Loucy (cell line): ENCODE data around the gene IL17RE.

Source experiments
- H2AFZ ChIP-seq: fragments of 200-600 bp; sonication (generic); 2 replicates; pipeline ENCODE4 v1.6.0; 2016; ENCODE audit warnings: antibody characterized with exemption, mild to moderate bottlenecking, low read length, moderate library complexity
- H3F3A ChIP-seq: fragments of 200-600 bp; 2 replicates; pipeline ENCODE4 v1.6.0; 2016; ENCODE audit warnings: antibody characterized with exemption, low read depth, mild to moderate bottlenecking
- H3K27me3 ChIP-seq: fragments of 200-600 bp; sonication (generic); 2 replicates; pipeline ENCODE4 v1.6.1; 2014; ENCODE audit warnings: low read length, mild to moderate bottlenecking; ENCODE audit not compliant: insufficient read depth, poor library complexity, severe bottlenecking
- H3K36me3 ChIP-seq: fragments of 200-600 bp; sonication (generic); 2 replicates; pipeline ENCODE4 v1.6.1; 2016; ENCODE audit warnings: low read length; ENCODE audit not compliant: insufficient read depth
- H3K4me1 ChIP-seq: fragments of 200-600 bp; sonication (generic); 2 replicates; pipeline ENCODE4 v1.5.1; 2014; ENCODE audit warnings: low read length, mild to moderate bottlenecking; ENCODE audit not compliant: insufficient read depth, poor library complexity, severe bottlenecking
- H3K4me2 ChIP-seq: fragments of 200-600 bp; sonication (generic); 2 replicates; pipeline ENCODE4 v1.6.0; 2014; ENCODE audit warnings: antibody characterized with exemption, low read length, low read depth, mild to moderate bottlenecking; ENCODE audit not compliant: poor library complexity, severe bottlenecking
- H3K4me3 ChIP-seq: fragments of 200-600 bp; sonication (generic); 2 replicates; pipeline ENCODE4 v1.5.1; 2014; ENCODE audit warnings: low read length, mild to moderate bottlenecking, mixed read lengths; ENCODE audit not compliant: poor library complexity, severe bottlenecking
- H3K79me2 ChIP-seq: fragments of 200-600 bp; sonication (generic); 2 replicates; pipeline ENCODE4 v1.6.1; 2014; ENCODE audit warnings: low read length; ENCODE audit not compliant: insufficient read depth
- H3K9ac ChIP-seq: fragments of 200-600 bp; sonication (generic); 2 replicates; pipeline ENCODE4 v1.6.0; 2014; ENCODE audit warnings: mild to moderate bottlenecking, low read depth, low read length, moderate library complexity; ENCODE audit not compliant: poor library complexity, severe bottlenecking
- H3K9me2 ChIP-seq: fragments of 200-600 bp; sonication (generic); replicated peaks from 2 replicates; pipeline ENCODE4 v1.6.1; 2016; ENCODE audit warnings: low read depth, low read length, mixed read lengths
- H3K9me3 ChIP-seq: fragments of 200-600 bp; sonication (generic); 2 replicates; pipeline ENCODE4 v1.6.1; 2014; ENCODE audit warnings: mild to moderate bottlenecking, antibody characterized with exemption, low read length, low read depth; ENCODE audit not compliant: insufficient read depth
- H4K20me1 ChIP-seq: fragments of 200-600 bp; sonication (generic); 2 replicates; pipeline ENCODE4 v1.6.0; 2014; ENCODE audit warnings: antibody characterized with exemption, low read length, mild to moderate bottlenecking; ENCODE audit not compliant: insufficient read depth, poor library complexity, severe bottlenecking
- CTCF ChIP-seq: fragments of 200-600 bp; sonication (generic); conservative IDR thresholded peaks from 2 replicates; pipeline ENCODE4 v1.5.1; 2014; ENCODE audit warnings: mild to moderate bottlenecking, antibody characterized with exemption, low read length
- EZH2phosphoT487 ChIP-seq: fragments of 200-600 bp; IDR thresholded peaks from 2 replicates; pipeline ENCODE4 v1.6.1; 2018; ENCODE audit warnings: antibody characterized with exemption, mild to moderate bottlenecking, moderate library complexity, borderline replicate concordance

The IL17RE gene

GRCh38 chr3:9901967-9902366 is 681 bp upstream of the IL17RE start:
- TF ChIP-seq EZH2phosphoT487 (no peak), CTCF (no peak)
- Histone ChIP-seq H3K36me3 (peaks cover 5% of the 10 kb centered on the region; the same call in 1 of the 2 replicates), H2AFZ (peak overlapping the region; percentile 74), H3K9ac (peak overlapping the region; percentile 88), H3K27me3 (no peaks in the 10 kb centered on the region), H3K4me3 (peak overlapping the region; percentile 80), H3F3A (no peaks in the 10 kb centered on the region), H4K20me1 (no peaks in the 10 kb centered on the region), H3K4me2 (peak overlapping the region; percentile 85), H3K9me2 (no peaks in the 10 kb centered on the region), H3K9me3 (no peaks in the 10 kb centered on the region), H3K79me2 (peaks cover 29% of the 10 kb centered on the region), H3K4me1 (peaks cover 36% of the 10 kb centered on the region)

- H4K20me1 ChIP-seq = no peaks in the 10 kb centered on the region
- H3K9me3 ChIP-seq = no peaks in the 10 kb centered on the region
- peak overlapping the region; percentile 80 for H3K4me3 ChIP-seq
- peaks cover 5% of the 10 kb centered on the region; the same call in 1 of the 2 replicates for H3K36me3 ChIP-seq
- peak overlapping the region; percentile 85 for H3K4me2 ChIP-seq
- no peaks in the 10 kb centered on the region for H3F3A ChIP-seq
- peak overlapping the region; percentile 74; the same call in 1 of the 2 replicates for H2AFZ ChIP-seq
- H3K79me2 ChIP-seq = peaks cover 29% of the 10 kb centered on the region
- H3K4me1 ChIP-seq = peaks cover 31% of the 10 kb centered on the region
- peak overlapping the region; percentile 88 for H3K9ac ChIP-seq
- TF ChIP-seq CTCF (no peak), EZH2phosphoT487 (no peak)
- H3K9me2 ChIP-seq = no peaks in the 10 kb centered on the region
- no peaks in the 10 kb centered on the region for H3K27me3 ChIP-seq
These were observed 583 bp downstream of the IL17RE start for GRCh38 chr3:9903238-9903624.

GRCh38 chr3:9903904-9904303 is 1.3 kb downstream of the IL17RE start:
- peaks cover 29% of the 10 kb centered on the region for H3K79me2 ChIP-seq
- no peaks in the 10 kb centered on the region for H3F3A ChIP-seq
- no peak overlapping the region for H2AFZ ChIP-seq
- H4K20me1 ChIP-seq = no peaks in the 10 kb centered on the region
- H3K4me1 ChIP-seq = peaks cover 29% of the 10 kb centered on the region
- no peak for TF ChIP-seq CTCF
- TF ChIP-seq EZH2phosphoT487 = no peak
- H3K9me2 ChIP-seq = no peaks in the 10 kb centered on the region
- H3K27me3 ChIP-seq = no peaks in the 10 kb centered on the region
- H3K4me2 ChIP-seq = peak overlapping the region; percentile 85
- H3K36me3 ChIP-seq = peaks cover 5% of the 10 kb centered on the region; the same call in 1 of the 2 replicates
- H3K9ac ChIP-seq = peak overlapping the region; percentile 88
- H3K4me3 ChIP-seq = peak overlapping the region; percentile 80
- no peaks in the 10 kb centered on the region for H3K9me3 ChIP-seq
